ENCODE results near the gene SLC12A4. TPM values are rescaled to one million over a fixed set of nuclear protein-coding genes. Genes with fewer than 3 reads are reported as not detected.
A peak's percentile ranks its signal among the peaks of the same experiment; 100 is the strongest.

The SLC12A4 gene
- total RNA-seq, 2 experiments from 2014 or later = 37.9 to 40.0 TPM

DNA sequence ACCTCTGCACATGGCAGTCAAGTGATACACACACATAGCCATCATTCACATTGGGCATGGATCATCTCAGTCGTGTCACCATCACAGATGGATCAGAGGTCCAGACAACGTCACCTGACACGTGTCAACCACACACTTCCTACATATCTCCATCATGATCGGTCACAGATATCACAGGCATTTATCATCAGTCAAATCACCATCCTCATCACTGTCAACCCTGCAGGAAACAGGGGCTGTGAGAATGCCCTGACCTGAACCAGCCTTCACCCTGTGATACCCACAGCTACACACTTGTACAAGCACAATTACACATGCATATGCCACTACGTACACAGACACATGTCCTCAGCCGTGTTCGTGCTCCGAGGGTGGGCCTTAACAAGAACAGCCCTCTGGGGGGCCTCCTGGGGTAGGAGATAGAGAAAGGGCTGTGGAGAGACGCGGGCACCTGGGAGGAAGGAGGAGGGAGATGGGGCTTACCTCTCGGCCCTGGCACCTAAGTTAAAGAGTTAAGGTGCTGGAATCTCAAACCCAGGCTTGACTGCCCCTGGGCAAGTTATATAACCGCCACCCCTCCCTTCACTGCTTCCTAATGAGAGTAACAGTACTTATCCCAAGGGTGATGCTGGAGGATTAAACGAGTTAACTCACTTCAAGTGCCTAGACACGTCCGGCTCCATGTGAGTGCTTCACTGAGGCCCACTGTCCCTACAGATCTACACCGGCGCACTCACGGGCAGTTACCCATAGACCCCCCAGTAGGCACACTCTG is 1.1 kb downstream of the SLC12A4 start:
- peaks cover 26% of the 10 kb centered on the region for H3K4me1 Mint-ChIP-seq
- peaks cover 11% of the 10 kb centered on the region for H3K36me3 Mint-ChIP-seq (ENCODE audit: low read depth)
- peak overlapping the region; percentile 100 for H3K4me3 Mint-ChIP-seq
- CTCF ChIA-PET = interaction anchor here (1.3 to 2.1 kb wide), 3 partner anchors 74 to 446 kb away, joined by 4 to 7 read pairs (median 4); no protein-coding TSS in a partner anchor
- DNase-seq = peak; percentile 46
- peak overlapping the region; percentile 95 for H3K27ac Mint-ChIP-seq
- POLR2A ChIA-PET = interaction anchor here (0.8 to 6.6 kb wide), 12 partner anchors 14 to 118 kb away, joined by 3 to 41 read pairs (median 5); partner anchors contain the start of genes DDX28, DUS2, NFATC3 and PSMB10
- no peaks in the 10 kb centered on the region for H3K9me3 Mint-ChIP-seq
- no peaks in the 10 kb centered on the region for H3K27me3 Mint-ChIP-seq

DNA sequence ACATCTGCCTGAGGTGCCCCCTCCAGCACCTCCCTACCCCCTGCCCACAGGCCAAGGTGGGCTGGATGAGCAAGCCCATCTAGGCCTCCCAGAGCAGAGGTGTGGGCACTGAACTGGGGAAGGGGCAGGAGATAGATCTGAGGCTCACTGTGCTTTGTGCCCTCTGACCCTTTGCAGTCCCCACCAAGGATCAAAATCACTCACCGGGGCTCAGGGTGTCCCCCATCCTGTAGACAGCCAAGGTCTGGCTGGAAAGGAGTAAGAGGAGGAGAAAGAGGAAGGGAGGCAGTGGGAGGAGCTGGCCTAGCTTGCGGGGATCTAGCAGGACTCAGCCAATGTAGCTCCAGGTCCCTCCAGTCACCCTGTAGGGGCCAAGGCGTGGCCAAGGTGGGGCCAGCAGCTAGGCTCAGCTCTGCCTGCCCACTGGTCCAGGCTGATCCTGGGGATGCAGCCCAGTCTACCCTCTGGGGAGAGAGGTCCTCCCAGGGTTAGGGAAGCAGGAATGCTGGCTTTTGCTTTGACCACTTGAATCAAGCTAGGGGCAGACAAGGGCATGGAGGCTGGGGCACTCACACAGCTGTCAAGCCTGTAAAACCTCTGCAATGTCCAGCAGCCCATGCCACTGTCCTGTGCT is 1.8 kb downstream of the SLC12A4 start:
- no peaks in the 10 kb centered on the region for H3K27me3 Mint-ChIP-seq
- no peaks in the 10 kb centered on the region for H3K9me3 Mint-ChIP-seq
- CTCF ChIA-PET = interaction anchor here (1.3 to 2.9 kb wide), 4 partner anchors 24 to 446 kb away, joined by 3 to 11 read pairs (median 4); no protein-coding TSS in a partner anchor
- H3K27ac Mint-ChIP-seq = peak overlapping the region; percentile 95
- peaks cover 17% of the 10 kb centered on the region for H3K36me3 Mint-ChIP-seq (ENCODE audit: low read depth)
- peak overlapping the region; percentile 100 for H3K4me3 Mint-ChIP-seq
- no peak for DNase-seq
- peaks cover 26% of the 10 kb centered on the region for H3K4me1 Mint-ChIP-seq
- POLR2A ChIA-PET = interaction anchor here (1.0 to 6.6 kb wide), 5 partner anchors 17 to 118 kb away, joined by 3 to 41 read pairs (median 4); partner anchors contain the start of genes DDX28, DUS2, NFATC3 and PSMB10

DNA sequence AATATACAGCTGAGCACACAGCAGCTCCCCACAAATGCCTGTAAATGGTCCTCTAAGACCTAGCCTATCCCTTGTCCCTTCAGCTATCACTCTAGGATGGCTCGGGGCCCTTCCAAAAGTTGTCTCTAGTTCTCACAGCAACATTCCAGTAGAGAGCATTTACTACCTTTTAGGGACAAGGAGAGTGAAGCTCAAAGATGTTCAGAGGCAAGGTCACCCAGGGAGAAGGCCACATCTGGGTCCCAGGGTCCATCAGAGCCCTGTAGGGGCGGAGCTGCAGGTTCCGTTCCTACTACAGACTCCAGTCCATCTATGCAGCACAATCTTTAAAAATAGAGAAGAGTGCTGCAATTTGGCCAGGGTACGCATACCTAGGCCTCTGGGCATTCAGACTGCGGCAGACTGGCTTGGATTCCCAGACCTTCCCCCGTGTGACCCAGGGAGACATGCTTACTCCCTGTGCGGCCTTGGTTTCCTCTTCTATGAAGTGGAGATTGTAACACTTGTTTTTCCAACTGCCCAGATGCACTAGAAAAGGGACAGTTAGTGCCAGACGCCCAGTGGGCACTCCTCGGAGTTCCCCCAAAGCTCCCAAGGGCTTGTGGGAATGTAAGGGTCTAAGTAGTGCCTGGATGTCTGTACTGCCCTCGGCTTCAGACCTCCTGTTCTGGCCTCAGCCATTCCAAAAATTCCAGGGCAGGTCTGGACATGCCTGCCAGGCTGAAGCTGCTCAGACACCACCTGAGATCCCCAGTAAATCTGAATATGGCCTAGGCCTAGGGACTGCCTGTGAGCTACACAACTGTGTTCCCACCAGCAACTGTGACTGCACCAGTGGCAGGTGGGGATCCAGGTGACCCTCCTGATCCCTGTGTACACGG is 2.5 kb downstream of the SLC12A4 start:
- Mint-ChIP-seq H3K4me3 (no peak overlapping the region), H3K27me3 (no peaks in the 10 kb centered on the region), H3K4me1 (peaks cover 26% of the 10 kb centered on the region), H3K27ac (no peak overlapping the region), H3K36me3 (ENCODE audit: low read depth) (peaks cover 20% of the 10 kb centered on the region), H3K9me3 (no peaks in the 10 kb centered on the region)
- DNase-seq = no peak
- ChIA-PET POLR2A (interaction anchor here (1.0 to 6.6 kb wide), 5 partner anchors 18 to 119 kb away, joined by 3 to 41 read pairs (median 4); partner anchors contain the start of genes DDX28, DUS2, NFATC3 and PSMB10), CTCF (interaction anchor here (0.9 to 2.9 kb wide), 4 partner anchors 23 to 445 kb away, joined by 3 to 11 read pairs (median 4); no protein-coding TSS in a partner anchor)

DNA sequence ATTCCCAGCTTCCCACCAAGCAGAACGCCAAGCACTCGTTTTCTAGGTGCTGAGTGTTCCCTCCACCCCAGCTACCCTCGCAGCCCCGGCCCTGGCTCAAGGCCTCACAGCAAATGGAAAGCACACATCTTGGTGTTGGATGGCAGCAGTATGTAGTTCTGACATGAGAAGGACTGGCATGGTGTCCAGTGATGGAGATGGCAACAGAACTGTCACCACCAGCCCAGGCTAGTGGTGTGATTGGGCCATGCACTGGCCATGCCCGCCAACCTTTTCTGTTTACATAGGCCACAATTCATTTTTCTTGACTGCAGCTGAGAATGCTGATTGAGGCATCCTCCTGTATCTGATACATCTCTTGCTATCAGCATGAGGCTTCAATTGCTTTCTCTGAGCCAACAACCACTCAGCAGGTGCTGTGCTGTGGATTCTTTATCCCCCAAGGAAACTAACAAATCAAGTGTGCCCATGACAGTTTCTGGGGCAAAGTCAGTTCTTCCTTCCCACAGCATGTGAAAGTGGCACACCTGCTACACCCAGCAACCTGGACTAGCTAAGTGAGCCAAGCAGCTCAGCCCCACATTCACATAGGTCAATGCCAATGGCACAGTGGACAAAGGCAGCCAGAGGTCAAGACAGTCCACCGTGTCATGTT is 3.8 kb downstream of the SLC12A4 start:
- ChIA-PET POLR2A (interaction anchor here (0.8 to 6.6 kb wide), 3 partner anchors 19 to 58 kb away, joined by 3 to 41 read pairs (median 9); partner anchors contain the start of genes DDX28, DUS2 and PSMB10), CTCF (interaction anchor here (2.9 kb wide), 1 partner anchor 22 kb away, joined by 11 read pairs; no protein-coding TSS in a partner anchor)
- Mint-ChIP-seq H3K27me3 (no peaks in the 10 kb centered on the region), H3K27ac (no peak overlapping the region), H3K36me3 (ENCODE audit: low read depth) (peaks cover 26% of the 10 kb centered on the region), H3K4me3 (no peak overlapping the region), H3K9me3 (no peaks in the 10 kb centered on the region), H3K4me1 (peaks cover 23% of the 10 kb centered on the region)
- no peak for DNase-seq

DNA sequence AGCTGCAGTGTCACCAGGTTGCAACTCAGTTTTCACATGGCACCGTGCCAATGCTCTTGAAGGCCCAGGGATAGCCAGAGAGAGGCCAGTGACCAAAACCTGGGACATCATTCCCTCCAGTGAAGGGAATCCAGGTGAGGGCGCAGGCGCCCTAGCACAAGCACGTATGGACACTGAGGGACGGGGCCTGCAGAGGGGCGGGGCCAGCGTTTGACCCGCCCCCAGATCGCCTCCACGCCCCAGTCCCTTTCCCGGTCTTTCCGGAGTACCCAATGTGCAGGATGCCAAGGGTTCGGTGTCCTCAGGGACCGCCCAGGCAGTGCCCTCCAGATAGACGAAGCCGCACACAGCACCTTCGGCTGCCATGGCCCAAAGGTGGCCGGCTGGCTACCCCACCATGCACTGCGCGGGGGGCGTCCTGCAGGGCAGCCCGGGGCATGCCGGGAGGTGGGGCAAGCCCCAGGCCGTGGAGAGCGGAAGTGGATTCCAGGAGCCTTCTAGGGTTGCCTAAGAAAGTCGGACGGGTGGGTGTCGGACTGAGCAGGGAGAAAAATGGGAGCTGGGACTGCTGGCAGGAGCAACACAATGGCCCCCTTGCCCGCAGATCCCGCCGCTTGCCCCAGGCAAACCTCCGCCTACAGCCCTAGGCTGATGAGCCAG is 4.6 kb downstream of the SLC12A4 start:
- Mint-ChIP-seq H3K4me1 (peaks cover 19% of the 10 kb centered on the region), H3K36me3 (ENCODE audit: low read depth) (peaks cover 26% of the 10 kb centered on the region), H3K27ac (no peak overlapping the region), H3K9me3 (no peaks in the 10 kb centered on the region), H3K27me3 (no peaks in the 10 kb centered on the region), H3K4me3 (no peak overlapping the region)
- CTCF ChIA-PET = interaction anchor here (2.9 kb wide), 1 partner anchor 21 kb away, joined by 11 read pairs; no protein-coding TSS in a partner anchor
- DNase-seq = no peak
- POLR2A ChIA-PET = interaction anchor here (0.8 to 6.6 kb wide), 3 partner anchors 20 to 59 kb away, joined by 3 to 41 read pairs (median 9); partner anchors contain the start of genes DDX28, DUS2 and PSMB10

DNA sequence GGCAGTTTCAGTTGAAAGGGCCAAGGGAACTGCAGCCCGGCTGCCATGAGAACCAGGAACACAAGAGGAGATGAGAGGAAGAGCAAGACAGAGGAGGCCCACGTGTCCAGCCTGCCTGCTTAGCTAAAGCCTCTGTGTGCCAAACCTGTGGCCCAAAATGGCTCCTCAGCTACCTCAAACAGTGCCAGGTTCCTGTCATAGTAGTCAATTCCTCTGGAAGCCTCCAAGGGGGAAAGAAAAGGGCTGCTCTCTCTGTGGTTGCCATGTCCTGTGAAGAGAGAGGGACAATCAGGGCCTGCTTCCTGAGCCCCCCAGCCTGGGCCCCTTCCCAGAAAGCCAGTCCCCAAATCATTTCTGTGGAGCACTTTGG is 5.2 kb downstream of the SLC12A4 start:
- Mint-ChIP-seq H3K9me3 (no peaks in the 10 kb centered on the region), H3K36me3 (ENCODE audit: low read depth) (peaks cover 28% of the 10 kb centered on the region), H3K4me1 (peaks cover 19% of the 10 kb centered on the region), H3K4me3 (no peak overlapping the region), H3K27ac (no peak overlapping the region), H3K27me3 (no peaks in the 10 kb centered on the region)
- no peak for DNase-seq
- CTCF ChIA-PET = interaction anchor here (0.7 kb wide), 1 partner anchor 148 kb away, joined by 5 read pairs; no protein-coding TSS in a partner anchor
- POLR2A ChIA-PET = interaction anchor here (6.6 kb wide), 1 partner anchor 27 kb away, joined by 41 read pairs; the partner anchor contains the start of gene PSMB10

DNA sequence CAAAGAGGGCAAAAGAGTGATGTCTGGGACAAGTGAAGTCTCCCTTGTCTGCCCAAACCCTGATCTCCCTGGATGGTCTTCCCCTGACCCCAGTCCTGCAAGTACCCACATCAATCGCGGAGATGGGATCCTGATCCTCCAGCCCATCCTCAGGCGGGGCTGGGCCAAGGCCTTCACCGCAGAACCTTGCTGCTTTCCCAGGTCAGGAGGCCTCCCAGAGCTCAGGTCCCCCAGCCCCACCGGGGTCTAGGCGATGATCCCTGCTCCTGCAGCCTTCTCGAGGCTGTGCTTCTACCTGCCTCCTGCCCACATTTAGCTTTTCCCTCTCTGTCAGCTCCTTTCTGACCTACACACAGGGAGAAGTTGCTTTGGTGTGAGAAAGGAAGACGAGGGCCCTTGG is 6.3 kb downstream of the SLC12A4 start:
- Mint-ChIP-seq H3K27ac (no peak overlapping the region), H3K36me3 (ENCODE audit: low read depth) (peaks cover 25% of the 10 kb centered on the region), H3K4me1 (peaks cover 12% of the 10 kb centered on the region), H3K27me3 (no peaks in the 10 kb centered on the region), H3K9me3 (no peaks in the 10 kb centered on the region), H3K4me3 (no peak overlapping the region)
- no peak for DNase-seq
- ChIA-PET CTCF (no interaction called here), POLR2A (no interaction called here)

DNA sequence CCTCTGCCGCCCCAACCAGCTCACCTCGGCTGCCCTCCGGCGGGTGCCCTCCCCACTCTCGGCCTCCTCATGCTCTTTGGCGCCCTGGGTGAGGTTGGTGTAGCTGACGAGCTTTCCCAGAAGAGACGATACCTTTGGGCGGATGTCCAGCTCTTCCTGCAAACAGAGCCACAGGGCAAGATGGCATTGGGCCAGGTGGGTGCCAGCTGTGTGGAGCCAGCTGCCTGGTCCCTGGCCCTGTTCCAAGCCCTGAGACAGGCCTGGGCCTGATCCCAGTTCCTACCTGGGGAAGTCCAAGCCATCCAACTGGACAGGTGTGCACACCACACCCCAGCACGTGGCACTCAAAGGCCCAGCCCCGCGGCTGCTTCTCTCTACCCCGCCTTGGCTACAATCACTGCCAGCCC is 6.9 kb downstream of the SLC12A4 start:
- no peak for DNase-seq
- Mint-ChIP-seq H3K27ac (no peak overlapping the region), H3K9me3 (no peaks in the 10 kb centered on the region), H3K4me3 (no peak overlapping the region), H3K36me3 (ENCODE audit: low read depth) (peaks cover 25% of the 10 kb centered on the region), H3K27me3 (no peaks in the 10 kb centered on the region), H3K4me1 (peaks cover 6% of the 10 kb centered on the region)
- POLR2A ChIA-PET = no interaction called here
- CTCF ChIA-PET = no interaction called here

DNA sequence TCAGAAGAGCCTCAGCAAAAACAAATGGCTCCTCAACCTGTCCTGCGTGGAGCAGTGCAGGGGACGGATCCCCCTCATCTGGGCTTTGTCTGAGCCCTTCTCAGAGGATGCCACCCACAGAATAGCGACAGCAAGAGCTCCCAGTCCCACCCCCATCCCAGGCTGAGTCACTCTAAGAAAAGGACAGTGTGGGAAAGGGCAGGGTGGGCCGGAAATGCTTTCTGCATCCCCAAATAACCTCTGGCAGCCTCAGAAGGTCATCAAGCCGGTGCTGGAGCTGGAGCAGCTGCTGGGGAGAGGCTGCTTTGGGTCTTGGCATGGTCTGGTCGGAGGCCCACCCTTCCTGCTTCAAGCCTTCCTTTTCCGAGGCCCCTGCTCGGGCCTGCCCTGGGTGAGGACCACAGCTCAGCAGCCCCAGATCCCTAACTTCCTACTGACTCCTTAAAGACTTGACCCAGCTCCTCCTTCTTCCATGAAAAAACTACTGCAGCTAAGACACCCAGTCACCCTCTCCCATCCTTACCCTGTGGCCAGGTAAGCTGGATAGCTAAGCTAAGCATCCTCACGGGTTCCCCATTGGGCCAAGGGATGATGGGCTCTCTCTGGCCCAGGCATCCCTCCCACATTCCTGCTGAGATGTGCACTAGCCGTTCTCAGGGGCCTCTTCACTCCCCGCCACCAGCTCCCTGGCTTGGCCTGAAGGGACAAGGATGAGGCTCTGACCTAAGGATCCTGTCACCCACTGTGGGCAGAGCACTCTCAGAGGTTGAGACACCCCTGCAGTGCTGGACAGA is 8.7 kb downstream of the SLC12A4 start:
- Mint-ChIP-seq H3K4me3 (no peak overlapping the region), H3K36me3 (ENCODE audit: low read depth) (peaks cover 25% of the 10 kb centered on the region), H3K4me1 (peaks cover 1% of the 10 kb centered on the region), H3K27me3 (no peaks in the 10 kb centered on the region), H3K27ac (no peak overlapping the region), H3K9me3 (no peaks in the 10 kb centered on the region)
- POLR2A ChIA-PET = no interaction called here
- no peak for DNase-seq
- CTCF ChIA-PET = interaction anchor here (1.1 kb wide), 1 partner anchor 81 kb away, joined by 3 read pairs; no protein-coding TSS in a partner anchor

DNA sequence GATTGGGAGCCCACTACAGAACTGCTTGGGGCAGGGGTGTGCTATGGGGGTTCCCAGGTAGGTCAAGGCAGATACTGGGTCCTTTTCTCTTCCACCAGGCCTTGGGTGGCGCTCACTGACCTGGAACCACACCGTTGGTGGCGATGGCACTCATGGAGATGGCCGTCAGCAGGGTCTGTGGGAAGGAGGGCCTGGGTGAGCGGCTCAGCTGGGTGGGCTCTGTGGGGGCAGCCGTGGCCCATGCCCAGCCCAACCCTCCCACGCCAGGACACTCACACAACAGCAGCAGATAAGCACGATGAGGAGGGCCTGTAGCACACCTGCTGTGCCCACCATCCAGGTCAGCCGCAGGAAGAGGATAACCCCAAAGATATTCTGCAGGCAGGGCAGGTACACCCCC is 10.8 kb downstream of the SLC12A4 start:
- no peak overlapping the region for H3K27ac Mint-ChIP-seq
- no peaks in the 10 kb centered on the region for H3K4me1 Mint-ChIP-seq
- no peaks in the 10 kb centered on the region for H3K9me3 Mint-ChIP-seq
- CTCF ChIA-PET = no interaction called here
- DNase-seq = no peak
- POLR2A ChIA-PET = no interaction called here
- peaks cover 30% of the 10 kb centered on the region for H3K36me3 Mint-ChIP-seq (ENCODE audit: low read depth)
- no peaks in the 10 kb centered on the region for H3K27me3 Mint-ChIP-seq
- no peak overlapping the region for H3K4me3 Mint-ChIP-seq

Measured in activated CD4-positive, alpha-beta memory T cell treated with anti-CD3 and anti-CD28 coated beads, Interleukin-2, amount 10 ng/mL, durations not matched to agents 7 days and 5 days (primary cell).